HG02938 (cell line): ENCODE data around the gene JARID2.

Source experiments
- ATAC-seq: cut with Tn5 transposase; IDR thresholded peaks from one replicate; pipeline ENCODE4 v1.9.1; 2021; ENCODE audit warnings: mild to moderate bottlenecking, moderate library complexity; ENCODE audit not compliant: unreplicated experiment

JARID2 gene

DNA sequence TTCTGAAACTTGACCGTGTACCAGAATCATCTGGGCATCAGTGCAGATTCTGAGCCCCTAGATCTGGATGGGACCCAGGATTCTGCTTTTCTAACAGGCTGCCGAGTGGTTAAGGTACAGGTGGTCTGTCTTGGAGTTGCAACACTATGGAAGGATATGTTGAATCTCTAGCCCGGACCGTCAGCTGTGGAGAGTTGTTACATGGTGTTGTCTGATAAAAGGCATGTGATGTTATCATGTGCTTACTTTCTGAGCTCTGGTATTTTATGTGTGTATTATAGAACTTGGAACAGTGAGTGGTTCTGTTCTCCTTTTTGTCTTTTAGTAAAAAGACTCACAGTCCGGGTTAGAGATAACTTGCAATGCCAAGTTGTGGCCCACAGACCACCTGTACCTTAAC is 123.0 kb downstream of the JARID2 start:
- no peak for ATAC-seq

DNA sequence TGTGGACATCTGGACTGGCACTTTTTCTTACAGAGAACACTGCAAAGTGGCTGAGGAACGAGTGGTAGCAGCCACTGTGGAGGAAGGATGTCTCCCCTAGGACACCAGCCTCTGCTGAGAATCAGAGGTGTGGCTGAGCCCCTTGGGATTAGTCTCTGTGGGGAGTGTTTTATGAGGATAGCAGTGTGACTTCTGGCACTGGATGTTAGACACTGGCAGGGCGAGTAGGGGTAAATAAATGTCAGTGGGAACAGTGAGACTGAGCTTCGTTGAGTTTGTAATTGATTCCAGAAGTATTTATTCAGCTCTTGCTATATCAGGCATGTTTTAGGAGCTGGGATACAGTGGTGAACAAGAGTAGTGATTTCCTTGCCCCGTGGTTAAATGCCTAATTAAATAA is 124.0 kb downstream of the JARID2 start:
- no peak for ATAC-seq

DNA sequence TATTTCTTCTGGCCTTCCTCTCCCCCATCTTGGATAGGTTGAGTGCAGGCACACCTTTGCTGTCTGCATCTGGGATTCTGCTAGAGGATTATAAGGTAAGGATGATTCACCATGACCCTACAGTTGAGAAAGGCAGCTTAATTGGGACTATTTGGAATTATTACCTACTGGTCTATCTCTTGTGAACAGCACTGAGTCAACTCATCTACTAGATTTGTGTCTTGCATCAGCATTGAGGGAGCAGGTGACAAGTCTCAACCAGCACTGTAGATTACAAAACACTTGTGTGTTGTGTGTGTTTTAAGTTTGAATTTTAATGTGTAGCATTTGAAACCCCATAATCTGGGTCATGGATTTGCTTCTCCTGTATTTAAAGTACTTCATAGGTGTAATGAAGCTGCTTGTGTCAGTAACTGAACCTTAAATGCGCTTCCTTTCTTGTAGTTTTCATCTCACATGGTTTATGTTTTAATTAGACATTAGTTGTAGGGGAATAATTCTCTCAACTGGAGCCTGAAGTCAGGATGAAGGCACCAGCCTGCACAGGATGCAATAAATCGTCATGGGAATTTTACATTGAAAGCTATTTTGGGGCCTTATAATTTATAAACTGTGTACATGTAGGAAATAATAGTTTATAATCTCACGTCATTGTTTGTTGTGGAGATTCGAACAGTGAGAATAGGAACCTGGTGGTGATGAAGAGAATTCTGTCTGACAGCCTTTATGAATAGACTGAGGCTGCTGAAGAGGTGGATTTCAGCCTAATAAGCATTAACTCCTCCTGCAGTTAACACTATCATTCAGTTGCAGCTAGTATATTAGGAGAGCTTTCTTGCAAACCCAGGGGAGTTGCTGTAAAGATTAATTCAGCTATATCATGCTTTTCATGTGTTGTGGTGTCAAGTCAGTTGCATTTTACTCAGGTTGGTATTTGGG is 125.1 kb downstream of the JARID2 start:
- no peak for ATAC-seq

DNA sequence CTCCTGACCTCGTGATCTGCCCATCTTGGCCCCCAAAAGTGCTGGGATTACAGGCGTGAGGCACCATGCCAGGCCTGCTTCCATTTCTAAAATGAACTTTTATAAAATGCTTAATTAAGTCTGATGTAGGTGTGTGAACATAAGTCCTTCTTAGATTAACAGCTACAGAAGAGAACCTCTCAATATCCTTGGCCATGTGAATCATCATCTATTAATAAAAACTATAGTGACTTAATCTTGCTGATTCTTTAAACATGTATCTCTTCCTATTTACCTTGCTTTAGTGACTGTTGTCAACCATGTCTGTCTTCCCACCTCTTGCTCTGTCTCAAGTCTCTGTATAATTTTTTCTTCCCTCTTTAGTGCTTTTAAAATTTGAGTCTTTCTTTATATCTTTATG is 127.1 kb downstream of the JARID2 start:
- ATAC-seq = no peak

DNA sequence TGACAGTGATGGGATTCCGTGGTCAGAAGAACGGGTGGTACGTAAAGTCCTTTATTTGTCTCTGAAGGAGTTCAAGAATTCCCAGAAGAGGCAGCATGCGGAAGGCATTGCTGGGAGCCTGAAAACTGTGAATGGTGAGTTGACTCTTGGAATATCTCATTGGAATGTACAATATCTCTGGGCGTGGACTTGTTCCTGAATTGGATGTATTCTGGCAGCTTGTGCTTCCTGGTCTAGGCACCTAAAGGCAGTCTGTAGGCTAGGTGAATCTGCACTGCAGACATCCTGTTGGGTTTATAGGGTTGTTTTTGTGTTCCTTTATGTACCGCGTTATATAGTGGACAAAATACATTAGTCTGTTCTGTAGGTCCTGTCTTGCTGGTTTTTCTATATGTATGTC is 128.2 kb downstream of the JARID2 start:
- no peak for ATAC-seq

DNA sequence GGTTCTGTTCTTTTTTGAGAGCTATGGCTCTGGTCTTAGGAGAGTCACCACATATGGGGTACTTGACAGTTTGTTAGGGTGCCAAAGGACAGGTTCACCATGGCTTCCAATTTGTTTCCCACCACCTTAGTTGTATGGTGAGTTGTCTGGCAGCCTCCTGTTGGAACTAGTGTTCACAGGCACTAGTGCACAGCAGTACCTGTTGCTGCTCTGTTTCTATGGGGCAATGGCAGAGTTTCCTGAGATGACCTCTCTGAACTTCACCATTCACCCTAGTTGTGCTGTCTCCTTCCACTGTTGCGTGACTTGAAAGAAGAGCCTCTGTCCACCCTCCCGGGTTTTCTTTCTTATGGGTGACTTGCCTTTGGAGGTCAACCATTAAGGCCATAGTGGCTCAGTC is 129.1 kb downstream of the JARID2 start:
- no peak for ATAC-seq

DNA sequence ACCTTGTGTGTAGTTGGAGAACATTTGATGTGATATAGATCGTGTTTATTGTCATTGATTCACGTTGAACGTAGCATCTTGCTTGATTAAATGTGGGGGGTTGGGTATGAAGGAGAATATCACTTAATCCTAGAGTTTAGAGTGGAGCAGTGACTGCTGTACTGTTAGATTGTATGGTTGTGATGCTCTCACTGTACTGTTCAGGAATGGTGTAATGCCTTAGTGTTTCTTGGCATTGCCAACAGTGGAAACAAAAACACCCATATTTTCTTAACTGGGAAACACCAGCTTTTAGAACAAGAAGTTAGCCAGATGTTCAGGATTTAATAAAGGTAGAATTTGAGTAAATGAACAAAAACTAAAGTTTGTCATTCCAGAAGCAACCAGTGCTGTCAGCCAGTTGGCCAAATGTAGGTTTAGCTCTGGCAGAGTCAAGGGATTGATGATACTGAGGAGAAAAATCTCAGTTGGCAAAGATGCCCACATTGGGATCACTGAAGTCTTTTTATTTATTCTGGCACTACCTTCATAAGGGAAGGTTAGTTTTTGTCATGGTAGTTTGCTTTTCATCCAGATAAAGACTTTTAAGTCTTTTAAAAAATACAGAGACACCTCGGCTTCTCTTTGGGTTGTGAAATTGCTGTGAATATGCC is 129.9 kb downstream of the JARID2 start:
- ATAC-seq = no peak

DNA sequence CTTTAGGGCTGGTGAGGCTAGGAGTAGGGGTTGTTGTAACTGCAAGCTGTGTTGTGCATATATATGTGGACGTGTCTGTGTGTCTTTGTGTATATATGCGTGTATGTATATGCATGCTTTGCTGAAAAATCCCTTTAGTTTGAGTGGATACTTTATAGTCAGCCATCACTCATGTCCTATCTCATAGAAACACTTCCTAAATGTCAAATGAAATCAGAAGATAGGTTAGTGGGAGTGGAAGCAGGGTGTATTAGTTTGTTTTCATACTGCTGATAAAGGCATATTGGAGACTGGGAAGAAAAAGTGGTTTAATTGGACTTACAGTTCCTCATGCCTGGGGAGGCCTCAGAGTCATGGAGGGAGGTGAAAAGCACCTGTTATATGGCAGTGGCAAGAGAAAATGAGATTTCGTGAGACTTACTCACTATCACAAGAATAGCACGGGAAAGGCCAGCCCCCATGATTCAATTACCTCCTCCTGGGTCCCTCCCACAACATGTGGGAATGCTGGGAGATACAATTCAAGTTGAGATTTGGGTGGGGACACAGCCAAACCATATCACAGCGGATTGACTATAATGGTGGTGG is 131.1 kb downstream of the JARID2 start:
- ATAC-seq = no peak

DNA sequence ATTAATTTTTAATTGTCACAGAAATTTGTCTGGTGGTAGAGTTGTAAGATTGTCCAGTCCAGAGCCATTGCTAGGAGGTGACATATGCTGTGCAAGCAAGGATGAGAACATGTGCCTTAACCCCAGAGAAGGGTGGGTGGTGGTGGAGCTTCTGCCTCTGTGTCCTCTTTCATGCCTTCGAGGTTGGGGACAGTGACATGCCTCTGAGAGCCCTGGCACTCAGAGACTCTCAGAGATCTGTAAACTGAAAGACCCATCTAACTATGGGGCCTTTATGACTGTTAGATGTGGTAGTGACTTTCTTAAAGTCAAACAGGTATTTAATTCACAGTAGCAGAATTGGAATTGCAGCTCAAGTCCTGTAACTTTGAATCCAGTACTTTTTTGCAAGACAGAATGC is 132.4 kb downstream of the JARID2 start:
- no peak for ATAC-seq

DNA sequence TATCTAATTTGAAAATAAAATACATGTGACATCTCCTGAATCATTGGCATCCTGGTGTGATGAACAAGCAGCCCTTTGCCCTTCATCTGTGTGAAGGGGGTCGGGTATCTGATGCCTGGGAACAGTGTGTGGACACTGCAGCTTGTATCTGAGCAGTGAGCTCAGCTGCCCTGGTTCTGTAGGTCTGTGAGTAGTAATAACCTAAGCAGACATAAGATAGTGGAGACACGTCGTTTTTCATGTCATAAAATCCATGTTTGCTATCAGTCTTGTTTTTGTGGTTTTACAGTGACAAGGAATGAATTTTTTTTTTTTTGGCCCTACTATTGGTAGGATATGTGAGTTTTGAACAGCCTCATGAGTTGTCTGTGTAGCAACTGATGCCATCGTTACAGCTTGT is 133.0 kb downstream of the JARID2 start:
- ATAC-seq = no peak

DNA sequence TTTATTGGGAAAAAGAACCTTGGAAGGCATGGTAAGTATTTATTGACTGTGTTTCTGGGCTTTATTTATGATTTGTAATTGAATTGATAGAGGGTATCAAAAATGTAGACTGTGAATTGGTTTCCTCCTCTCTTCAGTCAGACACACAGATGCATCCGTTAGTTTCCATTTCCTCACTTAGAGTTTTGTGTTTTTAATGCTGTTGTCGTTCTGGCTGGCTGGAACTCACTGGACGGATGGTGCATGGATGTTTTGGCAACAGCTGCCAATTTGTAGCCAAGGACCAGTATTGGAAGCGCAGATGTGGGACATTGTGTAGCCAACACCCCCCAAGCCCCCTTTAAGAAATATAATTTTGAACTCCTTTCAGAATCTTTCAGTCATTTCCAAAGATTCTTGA is 134.5 kb downstream of the JARID2 start:
- no peak for ATAC-seq

DNA sequence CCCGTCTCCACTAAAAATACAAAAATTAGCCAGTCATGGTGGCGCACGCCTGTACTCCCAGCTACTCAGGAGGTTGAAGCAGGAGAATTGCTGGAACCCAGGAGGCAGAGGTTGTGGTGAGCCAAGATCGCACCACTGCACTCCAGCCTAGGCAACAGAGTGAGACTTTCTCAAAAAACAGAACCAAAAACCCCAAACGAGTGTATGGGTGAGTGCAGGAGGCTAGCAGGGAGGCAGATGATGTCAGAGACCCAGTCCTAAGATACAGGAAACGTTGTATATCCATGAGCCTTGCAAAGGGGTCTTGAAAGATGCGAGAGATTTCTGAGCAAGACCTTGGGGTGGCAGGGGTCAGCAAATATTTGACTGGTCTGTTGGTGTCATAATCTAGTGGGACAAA is 136.2 kb downstream of the JARID2 start:
- no peak for ATAC-seq

DNA sequence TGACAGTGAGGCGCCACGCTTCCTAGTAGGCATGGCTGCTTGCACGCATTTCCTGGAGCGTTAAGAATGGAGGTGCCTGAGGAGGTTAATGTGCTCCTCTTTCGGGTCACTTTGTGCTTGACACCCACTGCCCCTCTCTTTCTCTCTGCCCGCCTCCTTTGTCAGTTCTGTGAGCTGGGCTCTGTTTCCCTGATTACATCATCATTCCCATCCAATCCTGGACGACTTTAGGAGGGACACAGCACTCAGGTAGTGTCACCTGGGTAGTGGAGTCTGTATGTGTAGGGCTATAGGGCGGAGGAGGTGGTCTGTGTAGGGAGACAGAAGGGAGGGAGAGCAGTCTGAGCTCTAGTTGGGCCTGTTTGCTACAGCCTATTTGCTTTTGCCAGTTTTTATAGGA is 136.8 kb downstream of the JARID2 start:
- ATAC-seq = no peak

DNA sequence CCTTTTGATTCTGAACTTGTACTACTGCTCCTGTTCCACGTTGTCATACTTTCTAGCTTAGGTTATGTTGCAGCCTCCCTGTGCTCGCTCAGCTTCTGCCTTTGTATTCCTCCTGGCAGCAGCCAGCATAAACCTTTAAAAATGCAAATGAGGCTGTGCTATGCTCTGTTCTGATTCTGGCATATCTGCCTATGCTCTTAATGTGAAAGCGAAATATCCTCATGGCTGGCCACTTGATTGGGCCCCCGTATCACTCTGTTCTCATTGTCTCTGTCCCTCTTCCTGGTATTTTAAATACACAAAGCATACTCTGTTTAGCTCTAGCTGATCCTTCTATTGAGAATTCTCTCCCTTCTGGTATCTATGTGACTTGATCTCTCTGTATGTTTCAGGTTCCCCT is 139.0 kb downstream of the JARID2 start:
- ATAC-seq = no peak

DNA sequence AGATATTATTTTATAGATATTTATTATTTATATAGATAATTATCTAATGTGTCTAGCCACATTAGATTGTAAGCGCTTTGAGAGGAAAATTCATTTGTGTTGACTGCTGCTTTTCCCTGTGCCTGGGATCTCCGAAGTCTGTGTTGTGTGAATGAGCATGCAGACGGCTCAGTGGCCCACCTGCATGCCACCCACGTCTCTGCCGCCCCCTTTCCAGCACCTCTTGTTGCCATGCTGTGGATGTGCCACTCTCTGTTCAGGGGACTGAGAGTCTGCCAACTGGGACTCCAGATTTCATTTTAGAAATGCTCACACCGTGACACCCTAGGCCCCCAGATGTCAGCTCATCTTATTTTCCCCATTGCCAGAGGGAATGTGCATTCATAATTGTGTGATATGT is 139.7 kb downstream of the JARID2 start:
- ATAC-seq = no peak

DNA sequence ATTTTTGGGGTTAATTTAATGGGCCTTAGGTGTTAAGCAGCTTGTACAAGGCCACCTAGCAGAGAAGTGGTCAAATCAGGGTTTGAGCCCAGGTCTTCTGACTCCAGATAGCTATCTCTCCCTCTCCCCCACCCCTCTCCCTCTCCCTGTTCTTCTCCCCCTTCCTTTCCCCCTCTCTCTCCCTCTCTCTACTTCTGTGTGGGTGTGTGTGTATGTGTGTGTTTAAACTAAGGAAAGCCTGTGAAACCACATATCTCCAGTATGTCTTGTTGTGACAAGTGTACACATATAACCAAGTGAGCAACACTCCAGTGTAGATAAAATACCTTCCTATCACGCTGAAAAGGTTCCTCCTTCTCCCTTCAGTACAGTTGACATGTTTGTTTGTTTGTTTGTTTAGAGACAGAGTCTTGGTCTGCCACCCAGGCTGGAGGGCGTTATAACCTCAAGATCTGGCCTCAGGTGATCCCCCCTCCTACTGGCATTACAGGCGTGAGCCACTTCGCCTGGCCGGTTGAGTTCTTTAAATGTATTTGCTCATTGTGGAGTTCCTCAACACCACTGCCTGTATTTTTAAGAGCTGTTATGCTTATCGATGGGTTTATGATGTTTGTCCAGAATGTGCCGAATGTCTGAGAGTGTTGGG is 140.4 kb downstream of the JARID2 start:
- ATAC-seq = no peak

DNA sequence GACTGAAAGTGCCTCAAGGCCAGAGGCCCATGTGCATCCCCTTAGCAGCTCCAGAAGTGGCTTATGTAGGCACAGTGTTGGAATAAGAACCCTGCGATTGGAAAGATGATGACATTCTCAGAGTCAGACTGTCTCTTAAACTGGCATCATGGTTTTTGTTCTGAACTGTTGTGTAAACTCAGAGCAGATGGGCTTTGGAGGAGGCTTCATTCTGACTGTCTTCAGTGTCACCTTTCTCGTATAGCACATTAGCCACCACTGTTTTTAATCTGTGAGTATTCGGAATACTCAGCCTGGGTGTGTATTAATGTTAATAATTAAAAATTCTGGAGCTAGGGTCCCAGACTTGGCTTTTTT is 140.9 kb downstream of the JARID2 start:
- no peak for ATAC-seq

DNA sequence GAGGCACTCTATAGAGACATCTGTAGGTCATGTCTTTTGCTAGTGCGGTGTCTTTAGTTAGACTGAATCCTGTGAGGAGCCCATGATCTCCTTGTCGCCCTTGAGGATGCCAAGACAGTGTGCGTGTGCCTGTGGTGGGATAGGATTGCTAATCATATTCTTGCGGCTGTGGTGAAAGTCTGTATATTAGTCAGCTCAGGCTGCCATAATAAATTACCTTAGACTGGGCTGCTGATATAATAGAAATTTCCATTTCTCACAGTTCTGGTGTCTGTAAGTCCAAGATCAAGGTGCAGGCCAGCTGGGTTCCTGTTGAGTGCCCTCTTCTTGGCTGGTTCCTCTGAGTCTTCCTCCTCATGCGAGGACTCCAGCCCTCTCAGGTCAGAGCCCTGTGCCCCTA is 141.2 kb downstream of the JARID2 start:
- no peak for ATAC-seq

DNA sequence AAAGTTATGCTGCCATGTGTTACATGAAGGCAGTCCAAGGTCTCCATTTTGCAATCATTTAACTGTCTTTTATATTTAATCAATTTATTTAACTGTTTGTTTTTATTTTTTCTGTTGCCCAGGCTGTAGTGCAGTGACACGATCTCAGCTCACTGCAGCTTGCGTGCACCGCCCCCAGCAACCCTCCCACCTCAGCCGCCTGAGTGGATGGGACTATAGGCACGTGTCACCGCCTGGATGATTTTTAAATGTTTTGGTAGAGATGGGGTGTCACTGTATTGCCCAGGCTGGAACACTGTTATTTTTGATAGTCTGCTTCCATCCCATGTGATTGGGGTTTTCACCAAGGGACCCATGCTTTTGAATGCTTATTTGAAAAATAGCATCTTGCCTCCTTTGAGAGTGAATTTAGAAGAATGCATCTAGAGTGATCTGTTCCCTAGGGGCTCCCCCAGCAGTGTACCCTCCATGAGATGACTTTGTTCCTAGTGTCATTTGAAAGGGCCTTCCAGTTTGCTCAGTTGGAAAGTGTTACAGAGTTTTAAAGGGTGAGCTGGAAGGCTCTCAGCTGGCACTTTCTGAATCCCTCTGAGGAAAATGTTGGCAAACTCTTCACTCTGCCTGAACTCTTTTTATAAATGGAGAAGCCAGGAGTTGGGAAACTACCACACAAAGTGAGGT is 143.4 kb downstream of the JARID2 start:
- ATAC-seq = no peak

DNA sequence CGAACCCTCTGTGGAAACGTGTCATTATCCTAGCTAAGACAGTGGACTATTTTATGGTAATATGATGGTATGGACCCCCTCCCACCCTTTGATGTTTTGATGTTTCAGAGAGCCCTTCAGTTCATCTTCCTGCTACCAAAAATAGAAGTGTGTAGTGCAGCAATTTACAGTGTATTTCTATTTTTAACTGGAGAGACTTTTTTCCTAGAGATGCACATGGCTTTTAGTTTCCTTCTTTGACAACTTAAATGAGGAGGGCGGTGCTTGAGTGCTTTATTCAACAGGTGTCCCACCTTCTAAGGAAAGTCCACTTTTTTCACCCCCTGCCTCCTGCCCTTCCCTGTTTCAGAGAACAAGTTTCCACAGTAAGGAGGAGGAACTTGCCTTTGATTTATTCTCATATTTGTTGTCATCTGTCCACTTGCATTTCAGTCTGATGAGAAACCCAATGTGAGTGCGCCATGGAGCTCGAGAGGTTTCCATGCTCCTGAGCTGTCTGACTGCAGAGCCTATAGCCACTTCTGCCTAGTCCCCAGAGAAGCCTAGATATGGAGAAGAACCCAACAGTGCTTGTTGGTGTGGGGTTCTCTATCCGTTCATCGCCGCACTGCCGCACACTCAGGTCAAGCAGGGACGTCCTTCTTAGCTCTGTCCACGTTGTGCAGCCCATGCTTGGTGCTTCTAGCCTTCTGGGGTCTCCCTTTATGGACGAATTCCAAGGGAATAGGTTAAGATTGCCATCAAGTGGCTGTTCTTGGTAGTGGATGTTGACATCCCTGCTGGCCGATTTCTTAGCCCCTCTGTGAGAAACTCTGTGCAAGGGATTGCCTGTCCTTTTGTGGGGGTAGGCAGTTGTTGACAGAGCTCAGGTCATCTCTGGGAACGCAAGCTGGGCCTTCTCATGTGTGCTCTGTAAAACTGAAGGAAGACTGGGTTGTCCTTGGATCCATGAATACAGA is 144.2 kb downstream of the JARID2 start:
- no peak for ATAC-seq
